ENCODE results near the gene PEX14.

- TF ChIP-seq YY1 (IDR thresholded peaks at IDR 0.05; ENCODE audit: insufficient read depth, insufficient read length) (no peak), ZNF274 (IDR thresholded peaks at IDR 0.05; ENCODE audit: low read depth, low read length) (no peak), SUZ12 (IDR thresholded peaks at IDR 0.05; ENCODE audit: extremely low read depth, insufficient read depth, insufficient read length) (no peak)
Observed at GRCh38 chr1:10638559-10639005, 163.8 kb downstream of the PEX14 start.

All from NT2/D1 (cell line).